ENCODE data around the gene CDR2. TPM values are rescaled to one million over a fixed set of nuclear protein-coding genes. Genes with fewer than 3 reads are reported as not detected.

The CDR2 gene
- total and polyA plus RNA-seq, 2 of the 13 experiments (the other 11 are each of a cell fraction or from before 2014, with no cell fraction given) = 59.0 to 78.9 TPM

DNA sequence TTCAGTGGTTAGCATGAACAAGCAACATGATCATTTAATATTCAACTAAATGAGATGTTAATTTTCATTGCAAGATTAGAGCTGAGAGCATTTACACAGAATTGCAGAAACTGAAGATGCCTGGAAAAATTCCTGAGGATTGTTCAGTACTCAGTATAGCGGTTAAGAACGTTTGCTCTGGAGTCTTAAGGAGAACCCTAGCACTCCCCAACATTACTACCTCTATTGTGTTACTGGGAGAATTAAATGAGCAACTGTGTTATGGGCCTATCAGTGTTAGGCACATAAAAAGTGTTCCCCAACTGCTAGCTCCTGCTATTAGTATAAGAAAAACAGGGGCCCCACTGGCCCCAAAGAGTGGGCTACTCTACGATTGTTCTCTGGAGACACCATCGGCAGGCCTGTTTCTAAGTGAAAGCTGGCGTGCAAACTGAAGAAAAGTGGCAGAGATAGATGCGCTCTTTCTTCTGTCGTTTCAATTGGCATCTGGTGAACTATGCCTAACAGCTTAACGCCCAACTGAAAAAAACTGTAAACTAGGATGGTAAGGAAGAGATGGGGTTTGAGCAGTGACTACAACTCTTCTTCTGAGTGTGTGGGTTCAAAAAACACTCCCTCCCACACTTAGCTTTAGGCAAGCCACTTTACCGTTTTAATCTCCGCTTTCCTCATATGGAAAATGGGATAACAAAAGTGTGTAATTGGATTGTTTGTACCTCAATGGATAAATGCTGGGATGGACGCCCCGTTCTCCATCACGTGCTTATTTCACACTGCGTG is 1.3 kb downstream of the CDR2 start (continued):
- TF ChIP-seq ZNF407 (CRISPR knock-in tag; IDR thresholded peaks at IDR 0.05; ENCODE audit: not compliant biosample characterization) (no peak), THAP8 (CRISPR knock-in tag; IDR thresholded peaks at IDR 0.05; ENCODE audit: borderline replicate concordance) (0 out of 2 replicates have a peak, but pooled peaks have one; percentile 8), ZNF674 (CRISPR knock-in tag; IDR thresholded peaks at IDR 0.05; ENCODE audit: low read depth) (no peak), ZNF296 (CRISPR knock-in tag; conservative IDR thresholded peaks at IDR 0.05) (no peak), ZNF749 (CRISPR knock-in tag; IDR thresholded peaks at IDR 0.05; ENCODE audit: borderline replicate concordance) (no peak), ZBTB34 (CRISPR knock-in tag; IDR thresholded peaks at IDR 0.05) (no peak), ARID4A (CRISPR knock-in tag; IDR thresholded peaks at IDR 0.05; ENCODE audit: borderline replicate concordance) (no peak; the same call in 1 of the 2 replicates), SRSF1 (optimal IDR thresholded peaks at IDR 0.05; ENCODE audit: low read depth, low read length) (no peak)
- TF ChIP-seq, protein P1, sequence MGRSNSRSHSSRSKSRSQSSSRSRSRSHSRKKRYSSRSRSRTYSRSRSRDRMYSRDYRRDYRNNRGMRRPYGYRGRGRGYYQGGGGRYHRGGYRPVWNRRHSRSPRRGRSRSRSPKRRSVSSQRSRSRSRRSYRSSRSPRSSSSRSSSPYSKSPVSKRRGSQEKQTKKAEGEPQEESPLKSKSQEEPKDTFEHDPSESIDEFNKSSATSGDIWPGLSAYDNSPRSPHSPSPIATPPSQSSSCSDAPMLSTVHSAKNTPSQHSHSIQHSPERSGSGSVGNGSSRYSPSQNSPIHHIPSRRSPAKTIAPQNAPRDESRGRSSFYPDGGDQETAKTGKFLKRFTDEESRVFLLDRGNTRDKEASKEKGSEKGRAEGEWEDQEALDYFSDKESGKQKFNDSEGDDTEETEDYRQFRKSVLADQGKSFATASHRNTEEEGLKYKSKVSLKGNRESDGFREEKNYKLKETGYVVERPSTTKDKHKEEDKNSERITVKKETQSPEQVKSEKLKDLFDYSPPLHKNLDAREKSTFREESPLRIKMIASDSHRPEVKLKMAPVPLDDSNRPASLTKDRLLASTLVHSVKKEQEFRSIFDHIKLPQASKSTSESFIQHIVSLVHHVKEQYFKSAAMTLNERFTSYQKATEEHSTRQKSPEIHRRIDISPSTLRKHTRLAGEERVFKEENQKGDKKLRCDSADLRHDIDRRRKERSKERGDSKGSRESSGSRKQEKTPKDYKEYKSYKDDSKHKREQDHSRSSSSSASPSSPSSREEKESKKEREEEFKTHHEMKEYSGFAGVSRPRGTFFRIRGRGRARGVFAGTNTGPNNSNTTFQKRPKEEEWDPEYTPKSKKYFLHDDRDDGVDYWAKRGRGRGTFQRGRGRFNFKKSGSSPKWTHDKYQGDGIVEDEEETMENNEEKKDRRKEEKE (IDR thresholded peaks at IDR 0.05) = no peak

Measured in HepG2 (cell line).